Prostate gland (tissue), 2 donors: ENCODE measurements around the gene NDFIP1. TPM values are rescaled to one million over a fixed set of nuclear protein-coding genes. Genes with fewer than 3 reads are reported as not detected.

Source experiments
- DNase-seq: peaks from one replicate; pipeline ENCODE4 v3.0.0-alpha.2; 2019; ENCODE audit warnings: low spot score
- H3K27ac ChIP-seq, 2 donors: fragments of 200-600 bp; sonication (generic); 2 replicates each; pipeline ENCODE4 v1.5.1; 2017 to 2019
- H3K27me3 ChIP-seq: fragments of 200-600 bp; sonication (generic); replicated peaks from 2 replicates; pipeline ENCODE4 v1.5.1; 2019; ENCODE audit not compliant: insufficient read depth
- H3K36me3 ChIP-seq, 2 donors: fragments of 200-600 bp; sonication (generic); 1 replicate in 1 of 2; 2 replicates in 1 of 2; pipeline versions ENCODE4 v1.5.1 to v1.8.1; 2017 to 2019
- H3K4me1 ChIP-seq: fragments of 200-600 bp; sonication (generic); replicated peaks from 2 replicates; pipeline ENCODE4 v1.5.1; 2019
- H3K4me3 ChIP-seq, 2 donors: fragments of 200-600 bp; sonication (generic); 2 replicates each; pipeline ENCODE4 v1.5.1; 2017 to 2019
- H3K9me3 ChIP-seq: fragments of 200-600 bp; sonication (generic); 2 replicates; pipeline ENCODE4 v1.5.1; 2017
- CTCF ChIP-seq, 4 experiments: fragments of 200-600 bp in 2 of 4; fragments of 450-650 bp in 2 of 4; sonication (generic) in 2 of 4; IDR thresholded peaks; 1 replicate in 3 of 4; 2 replicates in 1 of 4; pipeline ENCODE4 v1.5.1; 2016 to 2019; ENCODE audit warnings: antibody characterized with exemption in 4 of 4, mild to moderate bottlenecking in 2 of 4, moderate library complexity in 2 of 4
- POLR2A ChIP-seq: fragments of 450-650 bp; IDR thresholded peaks from one replicate; pipeline ENCODE4 v1.6.1; 2016; ENCODE audit warnings: antibody characterized with exemption, mild to moderate bottlenecking
- POLR2AphosphoS5 ChIP-seq: sonication (generic); formaldehyde crosslinking; IDR thresholded peaks from one replicate; pipeline ENCODE4 v1.6.1; 2017; ENCODE audit warnings: antibody characterized with exemption
- WGBS: methylation state at CpG from one replicate; pipeline ENCODE4 v1.1.5; 2018; 5-methylcytosine and 5-hydroxymethylcytosine counted together
- intact Hi-C: fragments of 100-400 bp; cut with DNase I; formaldehyde crosslinking; loops from one replicate; pipeline ENCODE4 v1.14.2; 2022
- total RNA-seq, 2 donors: library from RNA; depleted of rRNA; stranded (reverse); fragments of >200 nt; gene quantifications; one replicate each; pipeline ENCODE4 v1.1.0, GENCODE V29; 2016

Gene NDFIP1
- total RNA-seq, 2 donors from 2014 or later: 134 to 234 TPM

GRCh38 chr5:142189813-142190212 is 81.2 kb downstream of the NDFIP1 start:
- H3K4me1 ChIP-seq: no peaks in the 10 kb centered on the region
- intact Hi-C loops: no loop called here
- no peaks in the 10 kb centered on the region for H3K27me3 ChIP-seq
- no peak overlapping the region for H3K27ac ChIP-seq
- DNase-seq: no peak
- TF ChIP-seq POLR2A (no peak), POLR2AphosphoS5 (no peak), CTCF (IDR thresholded peaks at IDR 0.05) (no peak)
- no peaks in the 10 kb centered on the region for H3K9me3 ChIP-seq
- 87% methylated on average over 8 of the region's 8 CpGs for WGBS
- H3K36me3 ChIP-seq: no peaks in the 10 kb centered on the region
- no peak overlapping the region for H3K4me3 ChIP-seq

GRCh38 chr5:142191776-142192175 is 83.2 kb downstream of the NDFIP1 start:
- H3K4me3 ChIP-seq: no peak overlapping the region
- 60% methylated on average over 5 of the region's 5 CpGs for WGBS
- no peak for TF ChIP-seq CTCF (IDR thresholded peaks at IDR 0.05)
- no peak for TF ChIP-seq POLR2A
- TF ChIP-seq POLR2AphosphoS5: no peak
- no peak for DNase-seq
- no peaks in the 10 kb centered on the region for H3K27me3 ChIP-seq
- H3K9me3 ChIP-seq: no peaks in the 10 kb centered on the region
- intact Hi-C loops: no loop called here
- H3K4me1 ChIP-seq: no peaks in the 10 kb centered on the region
- H3K36me3 ChIP-seq: no peaks in the 10 kb centered on the region
- peak overlapping the region; percentile 60 to 77 for H3K27ac ChIP-seq

GRCh38 chr5:142192286-142193113 is 83.9 kb downstream of the NDFIP1 start:
- Histone ChIP-seq H3K4me1 (no peaks in the 10 kb centered on the region), H3K27ac (peak overlapping the region; percentile 60 to 77), H3K9me3 (no peaks in the 10 kb centered on the region), H3K36me3 (no peaks in the 10 kb centered on the region), H3K4me3 (no peak overlapping the region), H3K27me3 (no peaks in the 10 kb centered on the region)
- intact Hi-C loops: no loop called here
- WGBS: 73% methylated on average over 15 of the region's 15 CpGs
- no peak for TF ChIP-seq CTCF (IDR thresholded peaks at IDR 0.05)
- TF ChIP-seq POLR2AphosphoS5: peak; percentile 31
- DNase-seq: peak; percentile 24

GRCh38 chr5:142193114-142193428 is 84.5 kb downstream of the NDFIP1 start:
- intact Hi-C loops: no loop called here
- Histone ChIP-seq H3K9me3 (no peaks in the 10 kb centered on the region), H3K27me3 (no peaks in the 10 kb centered on the region), H3K4me1 (no peaks in the 10 kb centered on the region), H3K27ac (peak overlapping the region in 1 of 2 donors; percentile 24), H3K4me3 (no peak overlapping the region), H3K36me3 (no peaks in the 10 kb centered on the region)
- 88% methylated on average over 7 of the region's 7 CpGs for WGBS
- no peak for TF ChIP-seq CTCF (IDR thresholded peaks at IDR 0.05)
- no peak for TF ChIP-seq POLR2AphosphoS5
- TF ChIP-seq POLR2A: no peak
- DNase-seq: no peak

- TF ChIP-seq CTCF (IDR thresholded peaks at IDR 0.05) (no peak), POLR2A (no peak), POLR2AphosphoS5 (no peak)
- H3K27ac ChIP-seq: no peak overlapping the region
- H3K27me3 ChIP-seq: no peaks in the 10 kb centered on the region
- no peak for DNase-seq
- WGBS: 90% methylated on average over 9 of the region's 9 CpGs
- H3K9me3 ChIP-seq: no peaks in the 10 kb centered on the region
- intact Hi-C loops: no loop called here
- H3K4me1 ChIP-seq: no peaks in the 10 kb centered on the region
- H3K36me3 ChIP-seq: no peaks in the 10 kb centered on the region
- no peak overlapping the region for H3K4me3 ChIP-seq
Observed at GRCh38 chr5:142197098-142197497, 88.5 kb downstream of the NDFIP1 start.
